WTC11 (cell line): Measurements from ENCODE around the gene DOHH.
"Not testable (repeated sequence)": the region's sequence is repeated elsewhere in the genome, so short reads cannot be mapped to it uniquely, and the experiment has no call there.

Experiments
- CREM ChIP-seq: sonication (generic); formaldehyde crosslinking; IDR thresholded peaks from 2 replicates; pipeline ENCODE4 v1.8.1; 2022; ENCODE audit warnings: mild to moderate bottlenecking, missing genetic modification reagents, moderate library complexity
- CTCF ChIP-seq: fragments of 200-600 bp; IDR thresholded peaks from 2 replicates; pipeline ENCODE4 v1.8.0; 2022; ENCODE audit warnings: antibody characterized with exemption
- FOXJ3 ChIP-seq: sonication (generic); formaldehyde crosslinking; IDR thresholded peaks from 2 replicates; pipeline ENCODE4 v1.9.0; 2021; ENCODE audit warnings: missing genetic modification reagents, mild to moderate bottlenecking, borderline replicate concordance
- ZNF263 ChIP-seq: sonication (generic); formaldehyde crosslinking; IDR thresholded peaks from 2 replicates; pipeline ENCODE4 v1.8.1; 2022; ENCODE audit warnings: low read depth, mild to moderate bottlenecking, moderate library complexity, missing genetic modification reagents
- ZNF423 ChIP-seq: fragments of 250-450 bp; sonication (Bioruptor Pico); IDR thresholded peaks from 2 replicates; pipeline ENCODE4 v2.1.2; 2022; ENCODE audit warnings: mild to moderate bottlenecking, moderate library complexity

DNA sequence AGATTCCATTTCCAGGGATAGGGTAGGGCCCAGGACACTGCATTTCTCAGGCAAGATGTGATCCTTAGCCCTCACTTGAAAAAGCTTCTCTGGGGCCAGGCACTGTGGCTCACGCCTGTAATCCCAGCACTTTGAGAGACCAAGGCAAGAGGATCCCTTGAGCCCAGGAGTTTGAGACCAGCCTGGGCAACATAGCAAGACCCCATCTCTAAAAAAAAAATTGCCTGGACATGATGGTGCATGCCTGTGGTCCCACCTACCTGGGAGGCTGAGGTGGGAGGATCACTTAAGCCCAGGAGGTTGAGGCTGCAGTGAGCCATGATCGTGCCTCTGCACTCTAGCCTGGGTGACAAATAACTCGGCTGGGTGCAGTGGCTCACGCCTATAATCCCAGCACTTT is 53.8 kb downstream of the DOHH start:
- TF ChIP-seq CTCF; ZNF263 (CRISPR knock-in tag); CREM (CRISPR knock-in tag); FOXJ3 (CRISPR knock-in tag); ZNF423: not testable (repeated sequence)
